Renal cortex interstitium (tissue), 11 donors: ENCODE data around the gene CST6. TPM values are rescaled to one million over a fixed set of nuclear protein-coding genes. Genes with fewer than 3 reads are reported as not detected.
"Not testable (repeated sequence)": the region's sequence is repeated elsewhere in the genome, so short reads cannot be mapped to it uniquely, and the experiment has no call there.

Experiments
- DNase-seq, 11 donors: peaks; one replicate each; pipeline ENCODE4 v3.0.0-alpha.2; 2013; ENCODE audit warnings: low read depth in 9 of 11, low spot score in 4 of 11; ENCODE audit errors: extremely low read depth in 1 of 11
- polyA plus RNA-seq, 3 donors: library from polyadenylated mRNA; unstranded; fragments of 120-200 nt; gene quantifications; one replicate each; pipeline ENCODE4 v1.2.1, GENCODE V29; 2013; ENCODE audit not compliant: insufficient read length in 3 of 3

CST6 gene
- polyA plus RNA-seq, 3 donors = not detected

DNA sequence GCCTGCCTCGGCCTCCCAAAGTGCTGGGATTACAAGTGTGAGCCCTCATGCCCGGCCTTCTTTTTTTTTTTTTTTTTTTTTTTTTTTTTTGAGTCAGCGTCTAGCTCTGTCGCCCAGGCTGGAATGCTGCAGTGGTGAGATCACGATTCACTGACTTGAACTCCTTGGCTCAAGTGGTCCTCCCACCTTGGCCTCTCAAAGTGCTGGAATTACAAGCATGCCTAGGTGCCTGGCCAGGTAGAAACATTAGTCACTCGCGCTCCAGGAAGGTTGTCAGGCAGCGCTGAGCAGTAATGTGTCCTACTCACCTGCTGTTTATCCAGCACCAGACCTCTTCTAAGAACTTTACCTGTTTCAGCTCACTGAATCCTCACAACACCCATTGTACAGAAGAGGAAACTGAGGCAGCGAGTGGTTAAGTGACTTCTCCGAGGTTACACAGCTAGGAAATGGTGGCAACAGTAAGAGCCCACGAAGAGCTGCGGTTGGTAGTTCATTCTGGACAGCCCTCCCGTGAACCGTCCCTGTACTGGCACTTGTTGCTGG is 496 bp upstream of the CST6 start:
- no peak for DNase-seq

- no peak for DNase-seq
These were observed 650 bp downstream of the CST6 start for GRCh38 chr11:66012371-66012945.

DNA sequence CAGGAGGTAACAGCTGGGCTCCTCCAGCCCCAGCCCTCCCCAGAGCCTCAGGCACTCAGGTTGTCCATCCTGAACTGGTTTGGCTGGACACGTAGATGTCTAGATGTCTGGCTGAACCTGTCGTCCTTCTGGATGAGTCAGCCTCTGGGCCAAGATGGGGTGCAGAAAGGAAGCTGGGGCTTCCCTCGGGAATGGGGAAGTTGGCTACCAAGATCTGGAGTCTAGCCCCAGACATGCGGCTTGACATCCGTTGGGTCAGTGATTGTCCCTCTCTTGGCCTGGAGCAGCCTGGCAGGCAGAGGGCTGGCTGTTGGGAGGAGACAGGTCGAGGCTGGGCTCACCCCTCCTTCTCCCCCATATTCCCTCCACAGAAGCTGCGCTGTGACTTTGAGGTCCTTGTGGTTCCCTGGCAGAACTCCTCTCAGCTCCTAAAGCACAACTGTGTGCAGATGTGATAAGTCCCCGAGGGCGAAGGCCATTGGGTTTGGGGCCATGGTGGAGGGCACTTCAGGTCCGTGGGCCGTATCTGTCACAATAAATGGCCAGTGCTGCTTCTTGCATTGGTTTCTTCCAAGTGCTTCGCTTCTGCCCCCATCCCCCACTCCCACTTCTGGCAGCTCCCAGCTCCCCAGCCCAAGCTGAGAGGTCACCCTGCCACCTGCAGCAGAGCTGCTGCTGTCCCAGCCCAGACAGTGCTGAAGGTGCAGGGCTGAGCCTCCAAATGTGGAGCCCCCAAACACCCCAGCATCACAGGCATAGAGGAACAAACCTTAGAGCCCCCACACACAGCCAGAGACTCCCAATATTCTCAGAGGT is 1.3 kb downstream of the CST6 start:
- no peak for DNase-seq

- DNase-seq = no peak
These were observed 1.9 kb downstream of the CST6 start for GRCh38 chr11:66013762-66014100.

- no peak for DNase-seq
These were observed 3.1 kb downstream of the CST6 start for GRCh38 chr11:66014804-66015453.

GRCh38 chr11:66015454-66015881 is 3.7 kb downstream of the CST6 start:
- DNase-seq = no peak

DNA sequence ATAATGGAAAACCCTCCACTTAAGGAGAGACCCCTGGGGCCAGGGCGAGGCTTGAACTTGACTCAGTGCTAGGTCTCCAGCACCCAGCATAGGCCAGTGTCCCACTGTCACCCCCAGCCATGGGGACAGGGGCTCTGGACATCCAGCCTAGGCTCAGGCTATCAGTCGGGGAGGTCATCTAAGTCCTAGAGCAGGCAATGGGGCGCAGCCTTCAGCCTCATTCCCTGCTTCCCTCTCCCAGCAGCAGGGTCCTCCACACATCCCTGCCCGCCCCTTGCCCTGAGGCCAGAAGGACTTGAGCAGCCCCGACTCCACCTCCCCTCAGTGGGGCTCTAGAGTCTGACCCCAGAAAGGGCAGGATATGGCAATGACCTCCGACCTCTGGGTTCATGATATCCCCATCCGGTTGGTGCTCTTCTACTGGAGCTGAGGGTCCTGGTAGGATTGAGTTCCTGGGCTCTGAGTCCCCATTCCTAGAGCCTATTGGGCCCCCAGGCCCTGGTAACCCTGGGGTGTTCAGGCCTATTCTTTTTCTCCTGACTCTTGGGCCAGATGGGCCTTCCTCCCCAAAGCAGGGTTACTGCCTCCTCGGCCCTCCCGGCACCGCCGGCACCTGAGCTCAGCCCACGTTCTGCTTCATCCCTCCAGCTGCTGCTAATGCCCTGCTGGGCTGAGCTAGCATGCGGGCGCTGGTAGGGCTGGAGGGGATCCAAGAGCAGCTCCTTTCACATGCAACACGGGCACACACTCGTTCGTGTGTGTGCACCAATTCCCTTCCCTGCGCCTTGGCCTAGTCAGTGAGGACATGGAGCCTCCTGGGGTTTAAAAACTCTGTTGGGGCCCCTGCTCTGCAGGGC is 4.4 kb downstream of the CST6 start:
- no peak for DNase-seq

- DNase-seq = no peak
These were observed 5.0 kb downstream of the CST6 start for GRCh38 chr11:66016793-66017177.

- no peak for DNase-seq
These were observed 5.5 kb downstream of the CST6 start for GRCh38 chr11:66017321-66017720.

GRCh38 chr11:66020212-66020611 is 8.4 kb downstream of the CST6 start:
- DNase-seq = no peak

DNA sequence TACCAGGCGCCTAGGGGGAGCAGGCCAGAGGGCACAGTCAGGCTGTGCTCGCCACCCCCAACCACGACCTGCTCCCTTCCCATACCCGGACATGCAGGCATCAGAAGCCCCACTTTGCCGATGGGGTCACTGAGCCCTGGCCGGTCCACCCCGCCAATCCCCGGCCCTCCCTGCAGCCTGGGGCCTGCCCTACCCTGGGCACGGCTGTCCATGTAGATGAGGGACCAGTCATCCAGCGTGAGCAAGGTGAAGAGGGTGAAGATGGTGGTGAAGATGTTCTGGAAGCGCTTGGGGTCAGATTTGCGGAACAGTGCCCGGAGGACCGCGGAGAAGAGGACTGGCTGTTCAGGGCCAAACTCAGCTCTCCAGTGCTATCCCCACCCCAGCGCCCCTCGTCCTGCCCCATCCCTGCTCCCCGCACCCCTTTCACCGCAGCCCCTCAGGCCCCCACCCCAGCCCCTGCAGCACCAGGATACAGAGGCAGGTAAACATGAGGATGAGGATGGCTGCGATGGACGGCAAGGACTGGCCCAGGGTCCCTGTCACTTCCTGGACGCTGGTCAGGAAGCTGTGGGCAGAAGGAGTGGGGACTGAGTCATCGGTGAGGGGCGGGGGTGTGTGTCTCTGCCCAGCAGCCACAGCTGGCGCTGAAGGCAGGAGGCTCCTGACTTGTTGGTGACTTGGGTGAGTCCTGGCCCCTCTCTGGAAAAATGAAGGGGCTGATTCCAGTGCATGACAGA is 9.0 kb downstream of the CST6 start:
- DNase-seq = no peak

- DNase-seq = peak in 4 of 11 donors; percentile 37 to 58 (median 50)
These were observed 10.8 kb downstream of the CST6 start for GRCh38 chr11:66022401-66023185.

DNA sequence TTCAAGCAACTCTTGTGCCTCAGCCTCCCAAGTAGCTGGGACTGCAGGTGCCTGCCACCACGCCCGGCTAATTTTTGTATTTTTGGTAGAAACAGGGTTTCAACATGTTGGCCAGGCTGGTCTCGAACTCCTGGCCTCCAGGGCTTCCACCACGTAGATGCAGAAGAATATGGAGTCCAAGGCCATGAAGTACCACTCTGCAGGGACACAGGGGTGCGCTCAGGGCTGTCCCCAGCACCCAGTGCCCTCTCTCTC is 11.3 kb downstream of the CST6 start:
- not testable (repeated sequence) for DNase-seq

DNA sequence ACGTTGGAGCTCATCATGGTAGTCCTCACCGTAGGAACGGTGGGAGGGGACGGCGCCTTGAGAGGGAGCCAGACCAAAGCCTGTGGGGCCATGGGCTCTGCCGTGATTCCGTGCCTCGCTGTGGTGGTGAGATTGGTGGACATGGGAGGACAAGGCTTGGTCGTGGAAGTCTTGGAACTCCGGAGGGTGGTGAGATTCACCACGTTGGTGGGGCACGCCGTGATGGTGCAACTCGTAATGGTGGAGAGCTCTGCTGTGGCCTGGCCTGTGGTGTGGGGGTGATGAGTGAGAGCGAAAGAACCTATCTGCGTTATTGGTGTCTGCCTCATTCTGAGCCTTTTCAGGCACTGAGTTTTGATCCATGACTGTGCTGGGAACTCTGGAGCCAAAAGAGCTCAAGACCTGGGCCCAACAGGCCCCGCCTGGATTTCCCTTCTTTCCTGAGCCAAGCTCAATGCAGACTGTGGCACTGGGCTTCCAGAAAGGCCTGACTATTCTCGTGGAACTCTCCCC is 14.3 kb downstream of the CST6 start, which contains the start of gene CATSPER1:
Gene CATSPER1, minus strand, starts transcription at position 463 of the 513 bp plus-strand sequence. Its CDS starts 100 bp downstream, at position 363.
- DNase-seq = no peak

DNA sequence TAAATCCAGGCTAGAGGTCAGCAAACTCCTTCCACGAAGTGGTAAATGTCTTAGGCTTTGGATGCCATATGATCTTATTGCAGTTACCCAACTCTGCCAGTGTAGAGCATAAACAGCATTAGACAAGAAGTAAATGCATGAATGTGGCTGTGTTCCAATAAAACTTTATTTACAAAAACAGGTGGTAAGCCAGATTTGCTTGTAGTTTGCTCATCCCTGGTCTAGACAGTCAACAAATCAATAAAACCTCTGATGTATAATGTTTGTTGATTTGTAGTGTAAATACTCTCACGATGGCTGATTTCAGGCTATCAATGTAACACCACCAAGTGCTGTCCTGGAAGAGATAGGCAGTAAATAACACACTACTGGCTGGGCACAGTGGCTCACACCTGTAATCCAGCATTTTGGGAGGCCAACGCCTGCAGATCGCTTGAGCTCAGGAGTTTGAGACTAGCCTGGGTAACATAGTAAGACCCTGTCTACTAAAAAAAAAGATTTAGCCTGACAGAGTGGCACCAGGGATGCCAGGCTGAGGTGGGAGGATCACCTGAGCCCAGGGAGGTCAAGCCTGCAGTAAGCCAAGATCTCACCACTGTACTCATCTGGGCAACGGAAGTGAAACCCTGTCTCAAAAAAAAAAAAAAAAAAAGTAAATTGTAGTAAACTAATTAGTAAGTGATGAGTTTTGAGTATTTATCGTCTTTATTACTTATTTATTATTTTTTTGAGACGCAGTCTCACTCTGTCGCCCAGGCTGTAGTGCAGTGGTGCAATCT is 21.3 kb downstream of the CST6 start:
- DNase-seq = no peak

GRCh38 chr11:66035653-66036333 is 24.0 kb downstream of the CST6 start:
- DNase-seq = no peak

DNA sequence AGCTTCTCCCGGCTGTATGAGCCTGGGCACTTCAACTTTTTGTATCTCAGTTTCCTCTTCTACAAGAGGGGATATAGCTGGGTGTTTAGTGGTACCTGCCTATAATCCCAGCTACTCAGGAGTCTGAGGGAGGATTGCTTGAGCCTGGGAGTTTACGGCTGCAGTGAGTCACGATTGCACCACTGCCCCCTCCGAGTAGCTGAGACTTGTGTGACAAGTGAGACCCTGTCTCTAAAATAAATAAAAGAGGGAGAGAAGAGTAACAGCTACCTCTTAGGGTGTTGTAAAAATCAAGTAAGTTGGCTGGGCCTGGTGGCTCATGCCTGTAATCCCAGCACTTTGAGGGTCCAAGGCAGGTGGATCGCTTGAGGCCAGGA is 24.5 kb downstream of the CST6 start:
- no peak for DNase-seq
